Measurements from ENCODE around the gene CDC42BPB.

Gene CDC42BPB

GRCh38 chr14:103015426-103015825 lies 41.9 kb downstream of the CDC42BPB start:
- no peak for DNase-seq

- no peak for DNase-seq
Observed at GRCh38 chr14:103014466-103015228, 42.7 kb downstream of the CDC42BPB start.

GRCh38 chr14:103013028-103013427 lies 44.3 kb downstream of the CDC42BPB start:
- no peak for DNase-seq

- no peak for DNase-seq
Observed at GRCh38 chr14:103009559-103009958, 47.8 kb downstream of the CDC42BPB start.

- DNase-seq, result no peak
Observed at GRCh38 chr14:103008768-103009357, 48.5 kb downstream of the CDC42BPB start.

GRCh38 chr14:103008126-103008525 lies 49.2 kb downstream of the CDC42BPB start:
- DNase-seq, result no peak

- DNase-seq, result no peak
Observed at GRCh38 chr14:103007555-103007954, 49.8 kb downstream of the CDC42BPB start.

- no peak for DNase-seq
Observed at GRCh38 chr14:103006991-103007520, 50.3 kb downstream of the CDC42BPB start.

- no peak for DNase-seq
Observed at GRCh38 chr14:103006106-103006505, 51.2 kb downstream of the CDC42BPB start.

GRCh38 chr14:103003850-103004249 lies 53.5 kb downstream of the CDC42BPB start:
- DNase-seq, result no peak

GRCh38 chr14:103003351-103003615 lies 54.1 kb downstream of the CDC42BPB start:
- no peak for DNase-seq

- DNase-seq, result no peak
Observed at GRCh38 chr14:103002578-103003350, 54.6 kb downstream of the CDC42BPB start.

GRCh38 chr14:103001651-103002396 lies 55.5 kb downstream of the CDC42BPB start:
- no peak for DNase-seq

- DNase-seq, result no peak
Observed at GRCh38 chr14:103001226-103001625, 56.1 kb downstream of the CDC42BPB start.

GRCh38 chr14:103000291-103000921 lies 56.9 kb downstream of the CDC42BPB start:
- no peak for DNase-seq

- no peak for DNase-seq
Observed at GRCh38 chr14:102999227-102999895, 58.0 kb downstream of the CDC42BPB start.

- DNase-seq, result no peak
Observed at GRCh38 chr14:102998393-102998792, 59.0 kb downstream of the CDC42BPB start.

GRCh38 chr14:102996941-102997340 lies 60.4 kb downstream of the CDC42BPB start:
- no peak for DNase-seq

- no peak for DNase-seq
Observed at GRCh38 chr14:102994689-102995088, 62.7 kb downstream of the CDC42BPB start.

- no peak for DNase-seq
Observed at GRCh38 chr14:102993523-102993922, 63.8 kb downstream of the CDC42BPB start.

GRCh38 chr14:102991376-102991775 lies 66.0 kb downstream of the CDC42BPB start:
- DNase-seq, result no peak

GRCh38 chr14:102988054-102988453 lies 69.3 kb downstream of the CDC42BPB start:
- no peak for DNase-seq

Data from effector CD4-positive, alpha-beta T cell (primary cell).